WTC11 (cell line): Measurements from ENCODE around the gene LZIC.

Experiments
- AR ChIP-seq: fragments of 250-450 bp; sonication (Bioruptor Pico); IDR thresholded peaks from 2 replicates; pipeline ENCODE4 v1.9.0; 2021; ENCODE audit warnings: mild to moderate bottlenecking
- ATF2 ChIP-seq: sonication (generic); formaldehyde crosslinking; IDR thresholded peaks from 2 replicates; pipeline ENCODE4 v1.8.1; 2022; ENCODE audit warnings: low read depth, missing genetic modification reagents, borderline replicate concordance
- CREB1 ChIP-seq: sonication (generic); formaldehyde crosslinking; IDR thresholded peaks from 2 replicates; pipeline ENCODE4 v1.8.0; 2023; ENCODE audit warnings: mild to moderate bottlenecking, missing genetic modification reagents
- CREM ChIP-seq: sonication (generic); formaldehyde crosslinking; IDR thresholded peaks from 2 replicates; pipeline ENCODE4 v1.8.1; 2022; ENCODE audit warnings: mild to moderate bottlenecking, missing genetic modification reagents, moderate library complexity
- ESRRA ChIP-seq: sonication (generic); formaldehyde crosslinking; IDR thresholded peaks from 2 replicates; pipeline ENCODE4 v1.8.1; 2022; ENCODE audit warnings: mild to moderate bottlenecking, missing genetic modification reagents, borderline replicate concordance
- JUN ChIP-seq: sonication (generic); formaldehyde crosslinking; IDR thresholded peaks from 2 replicates; pipeline ENCODE4 v1.8.0; 2023; ENCODE audit warnings: mild to moderate bottlenecking, missing genetic modification reagents
- NR1H2 ChIP-seq: sonication (generic); formaldehyde crosslinking; IDR thresholded peaks from 2 replicates; pipeline ENCODE4 v1.9.0; 2021; ENCODE audit warnings: mild to moderate bottlenecking, moderate library complexity, missing genetic modification reagents
- USF1 ChIP-seq: sonication (generic); formaldehyde crosslinking; IDR thresholded peaks from 2 replicates; pipeline ENCODE4 v1.8.0; 2022; ENCODE audit warnings: mild to moderate bottlenecking, missing genetic modification reagents
- ZNF138 ChIP-seq: sonication (generic); formaldehyde crosslinking; conservative IDR thresholded peaks from 2 replicates; pipeline ENCODE4 v1.8.1; 2022; ENCODE audit warnings: mild to moderate bottlenecking, moderate library complexity, missing genetic modification reagents
- ZNF671 ChIP-seq: fragments of 250-450 bp; sonication (Bioruptor Pico); IDR thresholded peaks from 2 replicates; pipeline ENCODE4 v1.8.0; 2021; ENCODE audit warnings: mild to moderate bottlenecking
- TF ChIP-seq, protein P1 (sequence below): fragments of 200-600 bp; IDR thresholded peaks from 2 replicates; pipeline ENCODE4 v1.8.0; 2022; ENCODE audit warnings: antibody characterized with exemption
- TF ChIP-seq, protein P2 (sequence below): sonication (generic); formaldehyde crosslinking; conservative IDR thresholded peaks from 2 replicates; pipeline ENCODE4 v1.8.1; 2022; ENCODE audit warnings: mild to moderate bottlenecking, missing genetic modification reagents
- TF ChIP-seq, protein P3 (sequence below): sonication (generic); formaldehyde crosslinking; IDR thresholded peaks from 2 replicates; pipeline ENCODE4 v1.8.1; 2023; ENCODE audit warnings: mild to moderate bottlenecking, missing genetic modification reagents, borderline replicate concordance
- TF ChIP-seq, protein P4 (sequence below): sonication (generic); formaldehyde crosslinking; IDR thresholded peaks from 2 replicates; pipeline ENCODE4 v1.8.1; 2023; ENCODE audit warnings: mild to moderate bottlenecking, missing genetic modification reagents, moderate library complexity

DNA sequence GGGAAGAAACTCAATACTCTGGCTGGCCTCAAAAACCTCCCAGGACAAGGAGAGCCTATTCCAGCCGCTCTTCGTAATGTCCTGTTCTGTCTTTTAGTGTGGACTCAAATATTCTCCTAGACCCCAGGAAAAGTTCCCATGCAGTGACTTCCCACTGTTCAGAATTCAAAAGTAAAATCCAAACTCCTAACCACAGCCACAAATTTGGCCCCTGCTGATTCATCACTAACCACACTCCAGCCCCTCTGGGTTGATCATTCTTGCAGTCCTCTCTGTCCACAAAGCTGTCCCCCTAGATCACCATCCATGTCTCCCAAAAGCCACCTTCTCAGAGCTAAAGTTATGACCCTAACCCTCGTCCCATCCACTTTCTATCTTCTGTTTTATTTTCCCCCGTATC lies 38.2 kb downstream of the LZIC start:
- TF ChIP-seq, protein P1, sequence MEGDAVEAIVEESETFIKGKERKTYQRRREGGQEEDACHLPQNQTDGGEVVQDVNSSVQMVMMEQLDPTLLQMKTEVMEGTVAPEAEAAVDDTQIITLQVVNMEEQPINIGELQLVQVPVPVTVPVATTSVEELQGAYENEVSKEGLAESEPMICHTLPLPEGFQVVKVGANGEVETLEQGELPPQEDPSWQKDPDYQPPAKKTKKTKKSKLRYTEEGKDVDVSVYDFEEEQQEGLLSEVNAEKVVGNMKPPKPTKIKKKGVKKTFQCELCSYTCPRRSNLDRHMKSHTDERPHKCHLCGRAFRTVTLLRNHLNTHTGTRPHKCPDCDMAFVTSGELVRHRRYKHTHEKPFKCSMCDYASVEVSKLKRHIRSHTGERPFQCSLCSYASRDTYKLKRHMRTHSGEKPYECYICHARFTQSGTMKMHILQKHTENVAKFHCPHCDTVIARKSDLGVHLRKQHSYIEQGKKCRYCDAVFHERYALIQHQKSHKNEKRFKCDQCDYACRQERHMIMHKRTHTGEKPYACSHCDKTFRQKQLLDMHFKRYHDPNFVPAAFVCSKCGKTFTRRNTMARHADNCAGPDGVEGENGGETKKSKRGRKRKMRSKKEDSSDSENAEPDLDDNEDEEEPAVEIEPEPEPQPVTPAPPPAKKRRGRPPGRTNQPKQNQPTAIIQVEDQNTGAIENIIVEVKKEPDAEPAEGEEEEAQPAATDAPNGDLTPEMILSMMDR, result no peak
- TF ChIP-seq CREM (CRISPR knock-in tag) (no peak), ATF2 (CRISPR knock-in tag) (no peak), JUN (no peak), USF1 (CRISPR knock-in tag) (no peak), ZNF138 (CRISPR knock-in tag) (no peak), AR (CRISPR knock-in tag) (no peak), ZNF671 (CRISPR knock-in tag) (no peak), NR1H2 (CRISPR knock-in tag) (no peak), CREB1 (CRISPR knock-in tag) (no peak), ESRRA (CRISPR knock-in tag) (no peak)
- TF ChIP-seq, protein P2, sequence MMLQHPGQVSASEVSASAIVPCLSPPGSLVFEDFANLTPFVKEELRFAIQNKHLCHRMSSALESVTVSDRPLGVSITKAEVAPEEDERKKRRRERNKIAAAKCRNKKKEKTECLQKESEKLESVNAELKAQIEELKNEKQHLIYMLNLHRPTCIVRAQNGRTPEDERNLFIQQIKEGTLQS (CRISPR knock-in tag), result no peak
- TF ChIP-seq, protein P3, sequence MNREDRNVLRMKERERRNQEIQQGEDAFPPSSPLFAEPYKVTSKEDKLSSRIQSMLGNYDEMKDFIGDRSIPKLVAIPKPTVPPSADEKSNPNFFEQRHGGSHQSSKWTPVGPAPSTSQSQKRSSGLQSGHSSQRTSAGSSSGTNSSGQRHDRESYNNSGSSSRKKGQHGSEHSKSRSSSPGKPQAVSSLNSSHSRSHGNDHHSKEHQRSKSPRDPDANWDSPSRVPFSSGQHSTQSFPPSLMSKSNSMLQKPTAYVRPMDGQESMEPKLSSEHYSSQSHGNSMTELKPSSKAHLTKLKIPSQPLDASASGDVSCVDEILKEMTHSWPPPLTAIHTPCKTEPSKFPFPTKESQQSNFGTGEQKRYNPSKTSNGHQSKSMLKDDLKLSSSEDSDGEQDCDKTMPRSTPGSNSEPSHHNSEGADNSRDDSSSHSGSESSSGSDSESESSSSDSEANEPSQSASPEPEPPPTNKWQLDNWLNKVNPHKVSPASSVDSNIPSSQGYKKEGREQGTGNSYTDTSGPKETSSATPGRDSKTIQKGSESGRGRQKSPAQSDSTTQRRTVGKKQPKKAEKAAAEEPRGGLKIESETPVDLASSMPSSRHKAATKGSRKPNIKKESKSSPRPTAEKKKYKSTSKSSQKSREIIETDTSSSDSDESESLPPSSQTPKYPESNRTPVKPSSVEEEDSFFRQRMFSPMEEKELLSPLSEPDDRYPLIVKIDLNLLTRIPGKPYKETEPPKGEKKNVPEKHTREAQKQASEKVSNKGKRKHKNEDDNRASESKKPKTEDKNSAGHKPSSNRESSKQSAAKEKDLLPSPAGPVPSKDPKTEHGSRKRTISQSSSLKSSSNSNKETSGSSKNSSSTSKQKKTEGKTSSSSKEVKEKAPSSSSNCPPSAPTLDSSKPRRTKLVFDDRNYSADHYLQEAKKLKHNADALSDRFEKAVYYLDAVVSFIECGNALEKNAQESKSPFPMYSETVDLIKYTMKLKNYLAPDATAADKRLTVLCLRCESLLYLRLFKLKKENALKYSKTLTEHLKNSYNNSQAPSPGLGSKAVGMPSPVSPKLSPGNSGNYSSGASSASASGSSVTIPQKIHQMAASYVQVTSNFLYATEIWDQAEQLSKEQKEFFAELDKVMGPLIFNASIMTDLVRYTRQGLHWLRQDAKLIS (CRISPR knock-in tag), result no peak
- TF ChIP-seq, protein P4, sequence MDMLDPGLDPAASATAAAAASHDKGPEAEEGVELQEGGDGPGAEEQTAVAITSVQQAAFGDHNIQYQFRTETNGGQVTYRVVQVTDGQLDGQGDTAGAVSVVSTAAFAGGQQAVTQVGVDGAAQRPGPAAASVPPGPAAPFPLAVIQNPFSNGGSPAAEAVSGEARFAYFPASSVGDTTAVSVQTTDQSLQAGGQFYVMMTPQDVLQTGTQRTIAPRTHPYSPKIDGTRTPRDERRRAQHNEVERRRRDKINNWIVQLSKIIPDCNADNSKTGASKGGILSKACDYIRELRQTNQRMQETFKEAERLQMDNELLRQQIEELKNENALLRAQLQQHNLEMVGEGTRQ (CRISPR knock-in tag), result no peak
